HL-60 (cell line): ENCODE measurements around the gene KAZN.

ENCODE experiments used
- DNase-seq, 2 experiments: peaks; one replicate each; pipeline ENCODE4 v3.0.0-alpha.2; 2010 to 2020; ENCODE audit warnings: low read depth in 1 of 2, low spot score in 1 of 2
- H3K27ac ChIP-seq: fragments of 250-450 bp; sonication (Bioruptor Pico); replicated peaks from 2 replicates; pipeline ENCODE4 v1.5.1; 2020; ENCODE audit warnings: mild to moderate bottlenecking, moderate library complexity
- H3K27me3 ChIP-seq: fragments of 250-450 bp; sonication (Bioruptor Pico); 2 replicates; pipeline ENCODE4 v1.5.1; 2021; ENCODE audit warnings: mild to moderate bottlenecking, moderate library complexity; ENCODE audit not compliant: insufficient read depth, poor library complexity, severe bottlenecking
- H3K4me3 ChIP-seq: replicated peaks from 2 replicates; pipeline ENCODE4 v1.5.1; 2011; ENCODE audit warnings: mild to moderate bottlenecking, control low read depth, low read length; ENCODE audit not compliant: insufficient read depth
- CTCF ChIP-seq: IDR thresholded peaks from one replicate; pipeline ENCODE4 v1.5.1; 2011; ENCODE audit warnings: low read length, control low read depth, inconsistent platforms; ENCODE audit not compliant: insufficient read depth
- GABPA ChIP-seq: IDR thresholded peaks from 2 replicates; pipeline ENCODE4 v1.6.1; 2012; ENCODE audit warnings: low read depth
- POLR2AphosphoS5 ChIP-seq: IDR thresholded peaks from 2 replicates; pipeline ENCODE4 v1.6.1; 2012; ENCODE audit warnings: low read depth
- REST ChIP-seq: IDR thresholded peaks from 2 replicates; pipeline ENCODE4 v1.6.1; 2012; ENCODE audit warnings: low read depth; ENCODE audit not compliant: insufficient replicate concordance
- SPI1 ChIP-seq: IDR thresholded peaks from 2 replicates; pipeline ENCODE4 v1.6.1; 2012; ENCODE audit warnings: low read depth, mild to moderate bottlenecking, borderline replicate concordance

Gene KAZN

GRCh38 chr1:14996133-14997050 is 397.9 kb downstream of the KAZN start:
- H3K27ac ChIP-seq: no peak overlapping the region
- no peaks in the 10 kb centered on the region for H3K27me3 ChIP-seq
- DNase-seq: no peak
- TF ChIP-seq REST (no peak), POLR2AphosphoS5 (no peak), GABPA (no peak), SPI1 (no peak), CTCF (no peak)
- H3K4me3 ChIP-seq: no peak overlapping the region

- no peaks in the 10 kb centered on the region for H3K27me3 ChIP-seq
- no peak for DNase-seq
- no peak overlapping the region for H3K27ac ChIP-seq
- no peak overlapping the region for H3K4me3 ChIP-seq
- TF ChIP-seq GABPA (no peak), CTCF (no peak), REST (no peak), POLR2AphosphoS5 (no peak), SPI1 (no peak)
Measured at GRCh38 chr1:14997646-14998276, 399.3 kb downstream of the KAZN start.

GRCh38 chr1:14999441-14999840 is 401.0 kb downstream of the KAZN start:
- Histone ChIP-seq H3K4me3 (no peak overlapping the region), H3K27me3 (no peaks in the 10 kb centered on the region), H3K27ac (no peak overlapping the region)
- no peak for DNase-seq
- TF ChIP-seq REST (no peak), POLR2AphosphoS5 (no peak), CTCF (no peak), GABPA (no peak), SPI1 (no peak)
